ENCODE measurements around the gene NCAM1.

NCAM1 gene

GRCh38 chr11:113203141-113203753 lies 242.0 kb downstream of the NCAM1 start:
- Histone ChIP-seq H3K27me3 (ENCODE audit: control insufficient read depth in 5 of 5, insufficient read depth in 4 of 5, low read length in 5 of 5) (no peaks in the 10 kb centered on the region), H3K4me3 (ENCODE audit: low read depth in 1 of 5, low read length in 5 of 5) (no peak overlapping the region), H3K27ac (ENCODE audit: low read depth, low read length) (no peak overlapping the region), H3K4me1 (ENCODE audit: control insufficient read depth in 5 of 5, insufficient read depth in 5 of 5, low read length in 5 of 5) (peaks cover 0 to 17% (median 0%) of the 10 kb centered on the region in 5 donors), H3K36me3 (ENCODE audit: control insufficient read depth in 5 of 5, insufficient read depth in 5 of 5, low read length in 5 of 5) (peaks cover 0 to 5% (median 0%) of the 10 kb centered on the region in 5 donors), H3K9ac (ENCODE audit: low read length in 5 of 5) (no peak overlapping the region), H3K9me3 (ENCODE audit: control insufficient read depth in 5 of 5, low read length in 5 of 5) (no peaks in the 10 kb centered on the region)

- peaks cover 0 to 5% (median 0%) of the 10 kb centered on the region in 5 donors for H3K36me3 ChIP-seq (ENCODE audit: control insufficient read depth in 5 of 5, insufficient read depth in 5 of 5, low read length in 5 of 5)
- H3K9ac ChIP-seq (ENCODE audit: low read length in 5 of 5): no peak overlapping the region
- H3K4me1 ChIP-seq (ENCODE audit: control insufficient read depth in 5 of 5, insufficient read depth in 5 of 5, low read length in 5 of 5): peaks cover 0 to 9% (median 0%) of the 10 kb centered on the region in 5 donors
- H3K27ac ChIP-seq (ENCODE audit: low read depth, low read length): no peak overlapping the region
- H3K4me3 ChIP-seq (ENCODE audit: low read depth in 1 of 5, low read length in 5 of 5): no peak overlapping the region
- H3K9me3 ChIP-seq (ENCODE audit: control insufficient read depth in 5 of 5, low read length in 5 of 5): no peaks in the 10 kb centered on the region
- H3K27me3 ChIP-seq (ENCODE audit: control insufficient read depth in 5 of 5, insufficient read depth in 4 of 5, low read length in 5 of 5): no peaks in the 10 kb centered on the region
These were observed 243.1 kb downstream of the NCAM1 start for GRCh38 chr11:113204280-113204679.

GRCh38 chr11:113213549-113213948 lies 252.3 kb downstream of the NCAM1 start:
- no peak overlapping the region for H3K9ac ChIP-seq (ENCODE audit: low read length in 5 of 5)
- H3K27ac ChIP-seq (ENCODE audit: low read depth, low read length): no peak overlapping the region
- no peaks in the 10 kb centered on the region for H3K9me3 ChIP-seq (ENCODE audit: control insufficient read depth in 5 of 5, low read length in 5 of 5)
- no peaks in the 10 kb centered on the region for H3K36me3 ChIP-seq (ENCODE audit: control insufficient read depth in 5 of 5, insufficient read depth in 5 of 5, low read length in 5 of 5)
- no peaks in the 10 kb centered on the region for H3K27me3 ChIP-seq (ENCODE audit: control insufficient read depth in 5 of 5, insufficient read depth in 4 of 5, low read length in 5 of 5)
- no peaks in the 10 kb centered on the region for H3K4me1 ChIP-seq (ENCODE audit: control insufficient read depth in 5 of 5, insufficient read depth in 5 of 5, low read length in 5 of 5)
- H3K4me3 ChIP-seq (ENCODE audit: low read depth in 1 of 5, low read length in 5 of 5): no peak overlapping the region

DNA sequence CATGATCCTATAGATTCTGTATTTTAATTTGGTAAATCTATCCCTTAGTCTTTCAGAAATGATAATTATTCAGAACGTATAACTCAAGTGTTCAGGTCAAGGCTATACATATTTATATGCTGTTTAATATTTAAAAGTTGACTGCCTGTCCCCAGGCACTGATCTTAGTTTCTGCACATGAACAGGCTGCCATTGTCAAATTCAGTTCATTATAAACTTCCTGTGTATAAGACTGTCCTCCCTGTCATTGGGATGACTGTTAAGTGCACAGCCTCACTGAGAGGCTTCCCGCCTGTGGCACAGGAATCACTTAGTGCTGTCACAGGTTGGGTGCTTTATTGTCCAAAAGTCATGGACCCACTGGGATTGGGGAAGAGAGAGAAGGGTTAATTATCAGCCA lies 261.0 kb downstream of the NCAM1 start:
- peaks cover 0 to 3% (median 0%) of the 10 kb centered on the region in 5 donors for H3K9me3 ChIP-seq (ENCODE audit: control insufficient read depth in 5 of 5, low read length in 5 of 5)
- H3K9ac ChIP-seq (ENCODE audit: low read length in 5 of 5): no peak overlapping the region
- H3K36me3 ChIP-seq (ENCODE audit: control insufficient read depth in 5 of 5, insufficient read depth in 5 of 5, low read length in 5 of 5): no peaks in the 10 kb centered on the region
- no peak overlapping the region for H3K4me3 ChIP-seq (ENCODE audit: low read depth in 1 of 5, low read length in 5 of 5)
- H3K27ac ChIP-seq (ENCODE audit: low read depth, low read length): no peak overlapping the region
- H3K4me1 ChIP-seq (ENCODE audit: control insufficient read depth in 5 of 5, insufficient read depth in 5 of 5, low read length in 5 of 5): no peaks in the 10 kb centered on the region
- no peaks in the 10 kb centered on the region for H3K27me3 ChIP-seq (ENCODE audit: control insufficient read depth in 5 of 5, insufficient read depth in 4 of 5, low read length in 5 of 5)

- H3K4me3 ChIP-seq (ENCODE audit: low read depth in 1 of 5, low read length in 5 of 5): no peak overlapping the region
- no peaks in the 10 kb centered on the region for H3K9me3 ChIP-seq (ENCODE audit: control insufficient read depth in 5 of 5, low read length in 5 of 5)
- H3K9ac ChIP-seq (ENCODE audit: low read length in 5 of 5): no peak overlapping the region
These were observed 273.7 kb downstream of the NCAM1 start for GRCh38 chr11:113234888-113235287.

GRCh38 chr11:113237261-113237660 lies 276.0 kb downstream of the NCAM1 start:
- H3K4me3 ChIP-seq (ENCODE audit: low read depth in 1 of 5, low read length in 5 of 5): no peak overlapping the region
- peaks cover 0 to 5% (median 2%) of the 10 kb centered on the region in 5 donors for H3K27me3 ChIP-seq (ENCODE audit: control insufficient read depth in 5 of 5, insufficient read depth in 4 of 5, low read length in 5 of 5)
- H3K9me3 ChIP-seq (ENCODE audit: control insufficient read depth in 5 of 5, low read length in 5 of 5): no peaks in the 10 kb centered on the region
- H3K36me3 ChIP-seq (ENCODE audit: control insufficient read depth in 5 of 5, insufficient read depth in 5 of 5, low read length in 5 of 5): peaks cover 0 to 8% (median 0%) of the 10 kb centered on the region in 5 donors
- no peak overlapping the region for H3K9ac ChIP-seq (ENCODE audit: low read length in 5 of 5)
- no peaks in the 10 kb centered on the region for H3K4me1 ChIP-seq (ENCODE audit: control insufficient read depth in 5 of 5, insufficient read depth in 5 of 5, low read length in 5 of 5)
- H3K27ac ChIP-seq (ENCODE audit: low read depth, low read length): no peak overlapping the region

More at GRCh38 chr11:113234888-113235287, 273.7 kb downstream of the NCAM1 start:
- peaks cover 0 to 3% (median 2%) of the 10 kb centered on the region in 5 donors for H3K27me3 ChIP-seq (ENCODE audit: control insufficient read depth in 5 of 5, insufficient read depth in 4 of 5, low read length in 5 of 5)
- no peaks in the 10 kb centered on the region for H3K4me1 ChIP-seq (ENCODE audit: control insufficient read depth in 5 of 5, insufficient read depth in 5 of 5, low read length in 5 of 5)
- H3K36me3 ChIP-seq (ENCODE audit: control insufficient read depth in 5 of 5, insufficient read depth in 5 of 5, low read length in 5 of 5): peaks cover 0 to 8% (median 0%) of the 10 kb centered on the region in 5 donors
- no peak overlapping the region for H3K27ac ChIP-seq (ENCODE audit: low read depth, low read length)

GRCh38 chr11:113238721-113239120 lies 277.5 kb downstream of the NCAM1 start:
- Histone ChIP-seq H3K9me3 (ENCODE audit: control insufficient read depth in 5 of 5, low read length in 5 of 5) (no peaks in the 10 kb centered on the region), H3K27ac (ENCODE audit: low read depth, low read length) (no peak overlapping the region), H3K4me1 (ENCODE audit: control insufficient read depth in 5 of 5, insufficient read depth in 5 of 5, low read length in 5 of 5) (peaks cover 0 to 10% (median 6%) of the 10 kb centered on the region in 5 donors), H3K9ac (ENCODE audit: low read length in 5 of 5) (no peak overlapping the region), H3K36me3 (ENCODE audit: control insufficient read depth in 5 of 5, insufficient read depth in 5 of 5, low read length in 5 of 5) (peaks cover 0 to 2% (median 0%) of the 10 kb centered on the region in 5 donors), H3K27me3 (ENCODE audit: control insufficient read depth in 5 of 5, insufficient read depth in 4 of 5, low read length in 5 of 5) (peaks cover 0 to 7% (median 2%) of the 10 kb centered on the region in 5 donors), H3K4me3 (ENCODE audit: low read depth in 1 of 5, low read length in 5 of 5) (no peak overlapping the region)

- no peak overlapping the region for H3K9ac ChIP-seq (ENCODE audit: low read length in 5 of 5)
- H3K27me3 ChIP-seq (ENCODE audit: control insufficient read depth in 5 of 5, insufficient read depth in 4 of 5, low read length in 5 of 5): peaks cover 0 to 7% (median 2%) of the 10 kb centered on the region in 5 donors
- H3K36me3 ChIP-seq (ENCODE audit: control insufficient read depth in 5 of 5, insufficient read depth in 5 of 5, low read length in 5 of 5): peaks cover 0 to under 1% (median 0%) of the 10 kb centered on the region in 5 donors
- H3K27ac ChIP-seq (ENCODE audit: low read depth, low read length): no peak overlapping the region
- no peaks in the 10 kb centered on the region for H3K9me3 ChIP-seq (ENCODE audit: control insufficient read depth in 5 of 5, low read length in 5 of 5)
- peaks cover 0 to 10% (median 6%) of the 10 kb centered on the region in 5 donors for H3K4me1 ChIP-seq (ENCODE audit: control insufficient read depth in 5 of 5, insufficient read depth in 5 of 5, low read length in 5 of 5)
- no peak overlapping the region for H3K4me3 ChIP-seq (ENCODE audit: low read depth in 1 of 5, low read length in 5 of 5)
These were observed 279.2 kb downstream of the NCAM1 start for GRCh38 chr11:113240389-113240788.

DNA sequence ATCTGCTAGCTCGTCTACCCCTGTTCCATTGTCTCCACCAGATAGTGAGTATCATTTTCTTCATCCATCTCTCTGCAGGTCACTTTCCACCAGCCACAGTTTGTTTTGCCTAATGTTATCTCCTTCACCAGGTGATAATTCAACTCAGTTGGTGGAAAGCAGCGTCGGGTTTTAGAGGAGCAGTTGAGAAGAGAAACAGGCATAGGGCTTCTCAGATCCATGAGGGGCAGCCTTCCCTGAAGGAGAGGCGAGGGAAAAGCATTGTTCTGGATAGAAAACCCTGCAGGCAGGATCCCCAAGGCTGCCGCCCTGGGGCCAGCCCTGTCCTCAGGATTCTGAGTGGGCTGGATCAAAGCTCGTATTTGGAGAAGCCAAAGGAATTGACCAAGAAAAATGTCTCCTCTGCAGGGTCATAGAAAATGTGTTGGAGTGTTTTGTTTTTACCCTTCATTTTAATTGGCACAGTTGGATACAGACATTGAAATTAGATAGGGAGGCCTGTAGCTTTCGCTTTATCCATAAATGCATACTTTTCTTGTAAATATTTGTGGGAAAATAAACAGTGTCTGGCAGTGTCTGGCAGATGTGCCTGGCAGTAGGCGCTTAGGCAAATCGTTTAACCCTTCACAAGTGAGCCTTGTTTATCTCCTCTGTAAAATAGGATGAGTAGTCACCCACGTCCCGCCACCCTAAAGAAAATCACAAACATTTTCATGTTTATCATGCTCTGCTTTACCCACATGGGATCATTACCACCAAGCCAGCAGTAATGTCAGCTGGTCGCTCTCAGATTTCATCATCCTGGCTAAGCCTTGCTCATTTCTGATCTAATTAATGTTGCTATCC lies 279.8 kb downstream of the NCAM1 start:
- Histone ChIP-seq H3K9me3 (ENCODE audit: control insufficient read depth in 5 of 5, low read length in 5 of 5) (no peaks in the 10 kb centered on the region), H3K4me1 (ENCODE audit: control insufficient read depth in 5 of 5, insufficient read depth in 5 of 5, low read length in 5 of 5) (peaks cover 0 to 10% (median 6%) of the 10 kb centered on the region in 5 donors), H3K27ac (ENCODE audit: low read depth, low read length) (no peak overlapping the region), H3K27me3 (ENCODE audit: control insufficient read depth in 5 of 5, insufficient read depth in 4 of 5, low read length in 5 of 5) (peaks cover 0 to 7% (median 5%) of the 10 kb centered on the region in 5 donors), H3K9ac (ENCODE audit: low read length in 5 of 5) (no peak overlapping the region), H3K4me3 (ENCODE audit: low read depth in 1 of 5, low read length in 5 of 5) (no peak overlapping the region), H3K36me3 (ENCODE audit: control insufficient read depth in 5 of 5, insufficient read depth in 5 of 5, low read length in 5 of 5) (no peaks in the 10 kb centered on the region)

- Histone ChIP-seq H3K27me3 (ENCODE audit: control insufficient read depth in 5 of 5, insufficient read depth in 4 of 5, low read length in 5 of 5) (peaks cover 0 to 7% (median 5%) of the 10 kb centered on the region in 5 donors), H3K9me3 (ENCODE audit: control insufficient read depth in 5 of 5, low read length in 5 of 5) (no peaks in the 10 kb centered on the region), H3K4me3 (ENCODE audit: low read depth in 1 of 5, low read length in 5 of 5) (no peak overlapping the region), H3K9ac (ENCODE audit: low read length in 5 of 5) (no peak overlapping the region), H3K4me1 (ENCODE audit: control insufficient read depth in 5 of 5, insufficient read depth in 5 of 5, low read length in 5 of 5) (peaks cover 0 to 10% (median 6%) of the 10 kb centered on the region in 5 donors), H3K36me3 (ENCODE audit: control insufficient read depth in 5 of 5, insufficient read depth in 5 of 5, low read length in 5 of 5) (no peaks in the 10 kb centered on the region), H3K27ac (ENCODE audit: low read depth, low read length) (no peak overlapping the region)
These were observed 280.4 kb downstream of the NCAM1 start for GRCh38 chr11:113241636-113242054.

All from subcutaneous abdominal adipose tissue (tissue), 5 donors.